HG02938 (cell line): ENCODE data around the gene SLC22A25.
"Not testable (repeated sequence)": the region's sequence is repeated elsewhere in the genome, so short reads cannot be mapped to it uniquely, and the experiment has no call there.

ENCODE experiments used
- ATAC-seq: cut with Tn5 transposase; IDR thresholded peaks from one replicate; pipeline ENCODE4 v1.9.1; 2021; ENCODE audit warnings: mild to moderate bottlenecking, moderate library complexity; ENCODE audit not compliant: unreplicated experiment

Gene SLC22A25

GRCh38 chr11:63235471-63236461, 7.6 kb downstream of the SLC22A25 start:
- ATAC-seq: not testable (repeated sequence)

DNA sequence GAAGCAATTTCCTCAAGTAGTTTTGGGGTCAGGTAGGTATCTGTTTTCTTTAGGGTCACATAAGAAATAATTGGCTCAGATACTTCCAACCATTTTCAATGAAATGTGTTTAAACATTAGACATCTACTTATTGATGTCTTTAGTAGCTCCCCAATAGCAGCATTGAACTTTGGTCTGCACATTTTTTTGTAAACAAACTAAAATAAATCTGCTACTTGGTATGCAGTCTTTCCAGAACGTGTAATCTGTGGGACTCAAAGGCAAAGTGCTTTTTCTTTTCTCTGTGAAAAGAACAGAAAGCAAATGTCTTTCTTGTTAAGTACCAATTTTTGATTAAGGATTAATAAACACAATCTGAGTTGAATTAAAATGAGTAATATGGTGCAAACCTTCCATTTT, 13.6 kb downstream of the SLC22A25 start:
- no peak for ATAC-seq

- ATAC-seq: no peak
Measured at GRCh38 chr11:63227521-63228107, 15.8 kb downstream of the SLC22A25 start.

GRCh38 chr11:63226488-63227114, 16.8 kb downstream of the SLC22A25 start:
- ATAC-seq: no peak

GRCh38 chr11:63214093-63214492, 29.3 kb downstream of the SLC22A25 start:
- no peak for ATAC-seq

DNA sequence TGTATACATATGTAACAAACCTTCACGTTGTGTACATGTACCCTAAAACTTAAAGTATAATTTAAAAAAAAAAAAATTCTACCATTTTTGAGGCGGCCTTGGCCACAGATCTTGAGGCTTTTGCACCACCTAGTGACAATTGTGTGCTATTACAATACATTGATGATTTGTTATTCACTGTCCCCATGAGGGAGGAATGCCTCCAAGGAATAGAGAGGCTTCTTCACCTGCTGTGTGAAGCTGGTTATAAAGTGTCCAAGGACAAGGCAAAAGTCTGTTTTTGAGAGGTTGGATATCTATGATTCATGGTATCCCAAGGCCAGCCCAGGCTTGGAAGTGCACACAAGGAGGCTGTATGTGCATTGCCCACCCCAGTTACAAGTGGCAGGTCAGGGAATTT, 30.7 kb downstream of the SLC22A25 start:
- no peak for ATAC-seq

GRCh38 chr11:63210111-63210510, 33.3 kb downstream of the SLC22A25 start:
- no peak for ATAC-seq
